NCI-H1092 treated with DMSO at 0.1 percent for 48 hours (cell line): Measurements from ENCODE around the gene ASPM.
"Not testable (repeated sequence)": the region's sequence is repeated elsewhere in the genome, so short reads cannot be mapped to it uniquely, and the experiment has no call there.

ENCODE experiments used
- DNase-seq: peaks from one replicate; lab custom pipeline; 2025; lab: John Stamatoyannopoulos, UW

The ASPM gene

DNA sequence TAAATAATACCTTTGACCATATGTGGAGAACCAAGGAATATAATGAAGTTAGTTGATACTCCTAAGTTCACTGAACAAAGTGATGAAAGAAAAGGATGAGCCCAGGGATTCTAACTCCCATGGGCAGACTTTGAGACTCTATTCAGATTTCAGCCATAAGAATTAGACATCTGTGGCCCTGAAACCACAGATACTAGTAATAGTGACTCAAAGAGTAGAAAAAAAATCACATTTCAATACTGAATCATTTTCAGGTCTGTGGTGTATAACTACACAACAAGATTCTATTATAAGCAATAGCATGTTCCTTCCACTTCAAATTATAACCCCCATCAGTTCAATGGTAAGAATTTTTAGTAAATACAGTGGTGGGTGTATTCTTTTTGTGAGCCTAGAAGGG lies 63.0 kb downstream of the ASPM start:
- no peak for DNase-seq

DNA sequence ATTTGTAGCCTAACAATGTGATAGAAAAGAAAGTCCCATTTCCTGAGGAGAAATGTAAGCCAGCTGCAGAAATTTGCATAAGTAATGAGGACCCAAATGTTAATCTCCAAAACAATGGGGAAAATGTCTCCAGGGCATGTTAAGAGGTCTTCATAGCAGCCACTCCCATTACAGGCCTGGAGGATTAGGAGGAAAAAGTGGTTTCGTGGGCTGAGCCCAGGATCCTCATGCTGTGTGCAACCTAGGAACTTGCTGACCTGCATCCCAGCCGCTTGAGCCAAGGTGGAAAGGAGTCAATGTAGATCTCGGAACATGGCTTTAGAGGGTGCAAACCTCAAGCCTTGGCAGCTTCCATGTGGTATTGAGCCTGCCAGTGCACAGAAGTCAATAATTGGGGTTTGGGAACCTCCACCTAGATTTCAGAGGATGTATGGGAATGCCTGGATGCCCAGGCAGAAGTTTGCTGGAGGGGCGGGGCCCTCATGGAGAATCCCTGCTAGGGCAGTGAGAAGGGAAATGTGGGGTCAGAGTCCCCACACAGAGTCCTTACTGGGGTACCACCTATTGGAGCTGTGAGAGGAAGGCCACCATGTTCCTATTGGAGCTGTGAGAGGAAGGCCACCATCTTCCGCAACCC lies 65.2 kb downstream of the ASPM start:
- DNase-seq: no peak

DNA sequence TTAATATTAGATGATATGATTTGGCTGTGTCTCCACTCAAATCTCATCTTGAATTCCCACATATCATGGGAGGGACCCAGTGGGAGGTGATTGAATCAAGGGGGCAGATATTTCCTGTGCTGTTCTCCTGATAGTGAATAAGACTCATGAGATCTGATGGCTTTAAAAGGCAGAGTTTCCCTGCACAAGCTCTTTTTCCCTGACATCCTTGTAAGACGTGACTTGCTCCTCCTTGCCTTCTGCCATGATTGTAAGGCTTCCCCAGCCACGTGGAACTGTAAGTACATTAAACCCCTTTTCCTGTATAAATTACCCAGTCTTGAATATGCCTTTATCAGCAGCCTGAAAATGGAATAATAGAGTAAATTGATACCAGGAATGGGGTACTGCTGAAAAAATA lies 66.1 kb downstream of the ASPM start:
- no peak for DNase-seq

DNA sequence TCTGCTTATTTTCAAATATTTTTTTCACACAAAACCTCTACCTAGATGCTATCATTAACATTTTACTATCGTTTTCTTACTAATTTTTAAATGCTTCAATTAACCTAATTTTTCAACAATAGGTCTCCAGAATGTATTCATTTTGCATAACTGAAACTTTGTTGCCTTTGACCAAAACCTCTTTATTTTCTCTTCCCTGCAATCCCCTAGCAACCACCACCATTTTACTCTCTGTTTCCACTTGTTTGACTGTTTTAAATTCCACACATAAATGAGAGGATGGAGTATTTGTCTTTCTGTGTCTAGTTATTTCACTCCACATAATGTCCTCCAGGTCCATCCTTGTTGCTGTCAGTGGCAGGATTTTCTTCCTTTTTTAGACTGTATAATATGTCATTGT lies 69.9 kb downstream of the ASPM start:
- DNase-seq: no peak

DNA sequence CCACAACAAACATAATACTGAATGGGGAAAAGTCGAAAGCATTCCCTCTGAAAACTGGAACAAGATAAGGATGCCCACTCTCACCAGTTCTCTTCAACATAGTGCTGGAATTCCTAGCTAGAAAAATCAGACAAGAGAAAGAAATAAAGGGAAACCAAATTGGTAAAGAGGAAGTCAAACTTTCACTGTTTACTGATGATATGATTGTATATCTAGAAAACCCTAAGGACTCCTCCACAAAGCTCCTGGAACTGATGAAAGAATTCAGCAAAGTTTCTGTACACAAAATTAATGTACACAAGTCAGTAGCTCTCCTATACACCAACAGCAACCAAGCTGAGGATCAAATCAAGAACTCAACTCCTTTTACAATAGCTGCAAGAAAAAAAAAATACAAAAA lies 72.5 kb downstream of the ASPM start:
- DNase-seq: no peak

DNA sequence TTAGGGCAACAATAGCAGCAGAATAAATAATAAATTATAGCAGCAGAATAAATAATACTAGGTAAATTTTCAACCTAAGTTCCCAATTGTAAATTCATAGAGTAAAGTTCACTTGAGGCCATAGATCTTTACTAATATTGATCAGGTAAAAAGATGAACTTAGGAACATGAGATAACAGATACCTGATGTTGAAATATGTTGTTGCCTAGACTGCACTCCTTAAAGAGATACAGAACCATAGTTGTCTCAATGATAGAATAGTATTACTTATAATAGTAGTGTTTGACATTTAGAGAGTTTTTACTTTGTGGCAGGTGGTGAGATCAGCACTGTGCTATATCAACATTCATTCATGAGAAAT lies 79.0 kb downstream of the ASPM start:
- DNase-seq: no peak

DNA sequence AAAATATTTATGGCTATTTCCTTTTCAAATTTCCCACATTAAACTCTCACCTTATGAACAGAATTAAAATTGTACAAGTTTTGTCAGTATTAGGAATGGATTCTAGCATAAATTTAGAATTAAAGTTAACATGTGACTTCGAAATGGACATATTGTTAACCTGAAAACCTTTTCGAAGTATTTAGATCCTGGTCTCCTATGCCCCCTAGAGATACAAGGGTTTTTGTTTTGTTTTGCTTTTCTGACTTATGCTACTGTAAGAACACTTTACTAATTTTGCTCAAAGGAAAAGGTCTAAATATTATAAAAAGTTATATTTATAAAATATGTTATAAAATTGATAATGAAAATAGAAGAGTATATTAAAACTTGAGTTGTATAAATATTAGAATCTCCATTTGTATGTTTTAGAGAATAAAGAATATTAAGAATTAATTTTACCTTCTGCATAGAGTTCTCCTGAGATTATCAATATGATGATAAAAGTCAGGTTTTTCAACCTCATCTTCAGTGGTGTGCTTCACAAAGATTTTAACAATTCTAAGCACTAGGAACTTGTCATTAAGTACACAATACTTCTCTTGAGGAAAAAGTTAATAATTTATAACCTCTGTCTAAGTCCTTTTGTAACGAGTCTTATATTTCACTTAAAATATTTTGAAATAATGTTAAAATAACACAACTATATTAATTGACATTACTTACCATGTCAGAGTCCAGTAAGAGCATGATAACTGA lies 79.6 kb downstream of the ASPM start, which contains the start of gene F13B:
TSS of gene F13B (minus strand) at position 542 of the 738 bp plus-strand sequence. CDS start at position 505, 37 bp downstream.
- peak; percentile 52 for DNase-seq

DNA sequence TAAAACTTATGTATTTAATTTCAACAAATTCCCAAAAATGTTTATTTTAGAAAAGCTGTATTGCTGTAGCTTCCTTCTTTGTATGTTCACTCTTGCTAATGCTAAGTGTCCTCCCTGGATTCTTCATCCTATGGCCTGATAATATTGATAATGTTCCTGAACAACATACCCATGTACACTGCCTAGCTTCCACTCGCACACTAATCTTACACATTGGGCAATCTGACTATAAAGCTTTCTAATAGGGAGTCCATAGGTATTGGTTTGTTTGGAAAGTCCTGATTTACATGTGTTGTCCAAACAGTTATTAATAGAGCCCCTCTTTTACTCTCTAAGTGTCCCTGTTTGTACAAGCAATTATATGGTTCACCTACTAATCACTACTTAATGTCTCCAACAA lies 80.2 kb downstream of the ASPM start:
- no peak for DNase-seq

DNA sequence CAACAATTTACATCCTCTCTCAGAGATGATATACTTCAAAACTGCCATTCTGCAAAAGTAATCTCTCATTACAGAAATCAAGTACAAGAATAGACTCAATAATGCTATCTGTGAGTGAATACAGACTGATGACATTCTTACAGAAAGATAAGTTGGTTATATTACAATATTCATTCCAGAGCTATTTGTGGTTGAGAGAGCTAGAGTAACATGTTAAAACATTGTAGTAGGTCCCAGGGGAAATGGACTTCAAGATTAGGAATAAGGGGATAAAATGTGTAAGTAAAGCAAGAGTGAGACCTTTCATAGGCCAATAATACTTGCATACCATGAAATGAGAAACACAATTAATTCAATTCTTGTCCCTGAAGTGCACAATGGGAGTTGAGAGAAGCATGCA lies 80.9 kb downstream of the ASPM start:
- no peak for DNase-seq

DNA sequence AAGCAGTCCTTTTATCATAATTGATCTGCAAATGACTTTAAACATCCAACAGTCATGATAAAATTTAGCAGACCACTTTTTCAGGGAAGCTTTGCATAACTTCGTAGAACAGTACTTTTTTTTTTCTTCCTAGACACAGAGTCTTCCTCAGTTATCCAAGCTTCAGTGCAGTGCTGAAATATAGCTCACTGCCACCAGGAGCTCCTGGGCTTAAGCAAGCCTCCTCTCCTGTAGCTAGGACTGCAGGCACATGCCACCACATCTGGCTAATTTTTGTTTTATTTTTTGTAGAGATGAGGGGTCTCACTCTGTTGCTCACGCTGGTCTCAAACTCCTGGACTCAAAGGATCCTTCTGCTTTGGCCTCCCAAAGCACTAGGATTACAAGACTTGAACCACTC lies 83.3 kb downstream of the ASPM start:
- DNase-seq: no peak

DNA sequence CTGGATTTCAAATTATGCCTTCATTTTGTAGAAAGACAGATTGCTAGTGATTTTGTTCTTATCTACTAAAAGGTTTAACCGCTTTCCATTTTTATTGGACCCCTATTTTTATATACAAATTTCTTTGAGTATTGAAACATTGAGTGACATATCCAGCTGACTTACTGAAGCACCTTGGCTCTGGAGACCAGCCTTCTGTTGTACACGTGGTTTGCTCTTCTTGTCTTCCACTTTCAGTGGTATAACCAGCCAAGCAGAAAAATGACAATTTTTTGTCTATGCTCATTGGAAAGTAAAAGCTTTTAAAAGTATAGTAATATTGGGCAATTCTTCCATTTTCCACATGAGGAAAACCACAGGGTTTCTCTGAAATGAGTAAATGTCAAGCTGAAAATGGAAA lies 83.8 kb downstream of the ASPM start:
- DNase-seq: no peak

DNA sequence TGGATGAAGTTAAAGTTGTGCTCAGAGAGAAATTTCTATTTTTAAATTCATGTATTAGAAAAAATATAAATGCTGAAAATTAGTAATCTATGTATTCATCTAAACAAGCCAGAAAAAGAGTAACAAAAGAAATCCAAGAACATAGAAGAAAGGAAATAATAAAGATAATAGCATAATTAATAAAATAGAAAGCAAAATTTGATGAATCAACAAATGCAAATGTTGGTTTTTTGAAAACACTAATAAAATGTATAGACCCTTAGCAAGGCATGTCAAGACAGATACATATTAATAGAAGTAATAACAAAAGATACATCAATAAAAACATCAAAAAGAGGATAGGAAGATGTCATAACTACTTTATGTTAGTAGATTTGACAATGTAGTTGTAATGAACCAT lies 97.4 kb downstream of the ASPM start:
- DNase-seq: no peak

DNA sequence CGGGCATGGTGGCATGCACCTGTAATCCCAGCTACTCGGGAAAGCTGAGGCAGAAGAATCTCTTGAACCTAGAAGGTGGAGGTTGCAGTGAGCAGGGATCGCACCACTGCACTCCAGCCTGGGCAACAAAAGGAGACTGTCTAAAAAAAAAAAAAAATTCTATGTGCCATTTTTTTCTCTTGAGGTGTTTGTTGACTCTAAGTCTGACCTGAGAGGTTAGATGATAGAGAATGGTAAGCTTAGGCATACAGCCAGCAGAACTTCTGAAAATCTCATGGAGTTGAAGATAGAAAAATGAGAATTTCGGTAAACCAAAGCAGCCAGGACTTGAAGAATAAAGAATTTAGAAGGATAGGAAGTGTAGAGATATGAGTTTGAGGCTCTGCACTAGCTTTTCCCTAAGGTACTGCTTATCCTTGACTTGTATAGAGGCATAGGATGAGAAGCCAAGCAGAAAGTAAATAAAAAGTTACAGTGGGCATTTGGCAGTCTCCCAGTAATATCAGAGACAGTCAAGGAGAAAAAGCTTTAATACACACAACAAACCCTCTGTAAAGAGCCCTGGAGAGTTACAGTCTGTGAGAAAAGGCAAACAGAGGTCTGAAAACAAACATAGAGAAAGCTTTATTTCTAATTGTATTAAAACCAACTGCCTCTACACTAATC lies 103.7 kb downstream of the ASPM start:
- peak; percentile 96 for DNase-seq

DNA sequence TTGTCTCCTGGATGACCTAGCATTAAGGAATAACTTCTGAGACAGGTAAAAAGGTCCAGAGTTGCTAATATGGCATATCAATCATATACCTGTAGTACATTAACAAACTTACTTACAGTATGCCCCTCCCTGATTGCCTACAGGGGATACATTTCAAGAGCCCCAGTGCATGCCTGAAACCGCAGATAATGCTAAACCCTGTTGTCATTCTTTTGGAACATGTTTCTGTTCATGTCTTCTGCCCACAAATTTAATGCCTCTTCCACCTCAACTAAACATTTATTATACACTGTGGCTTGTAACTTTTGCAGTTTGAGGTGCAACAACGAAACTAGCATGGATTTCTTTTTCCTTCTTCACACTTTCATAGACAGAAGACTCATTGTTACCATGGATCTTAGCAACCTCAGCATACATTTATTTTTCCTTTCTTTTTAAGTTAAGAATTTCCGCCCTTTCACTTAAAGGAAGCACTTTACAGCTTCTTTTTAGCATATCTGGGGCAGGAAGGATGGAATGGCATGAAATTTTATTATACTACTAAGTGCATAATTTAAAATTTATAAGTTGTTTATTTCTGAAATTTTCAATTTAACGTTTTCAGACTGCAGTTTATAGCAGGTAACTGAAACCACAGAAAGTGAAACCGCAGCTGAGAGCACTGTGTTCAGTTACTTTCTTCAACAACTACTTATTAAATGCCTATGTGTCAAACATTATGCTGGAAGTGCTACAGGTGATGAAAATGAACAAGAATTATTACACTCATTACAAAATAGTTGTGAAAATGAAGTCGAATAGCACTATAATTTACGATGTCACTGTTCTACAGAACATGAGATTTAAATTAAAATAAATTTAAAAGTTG lies 104.7 kb downstream of the ASPM start:
- DNase-seq: no peak

DNA sequence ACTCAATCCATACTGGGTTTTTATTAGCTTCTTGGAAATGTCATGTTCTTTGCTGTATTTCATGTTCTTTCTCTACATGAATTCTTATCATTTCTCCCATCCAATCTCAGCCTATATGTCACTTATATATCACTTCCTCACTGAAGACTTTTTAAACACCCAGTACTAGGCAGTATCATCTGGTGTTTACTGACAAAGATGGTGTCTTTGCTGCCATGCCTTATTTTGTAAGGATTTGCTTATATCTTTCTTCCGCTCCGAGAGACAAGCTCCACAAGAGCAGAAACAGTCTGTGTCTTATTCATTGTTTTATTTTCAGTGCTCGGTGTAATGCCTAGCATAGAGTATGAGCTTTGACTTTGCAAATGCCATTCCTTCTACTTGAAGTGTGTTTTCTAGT lies 109.6 kb downstream of the ASPM start:
- DNase-seq: no peak

DNA sequence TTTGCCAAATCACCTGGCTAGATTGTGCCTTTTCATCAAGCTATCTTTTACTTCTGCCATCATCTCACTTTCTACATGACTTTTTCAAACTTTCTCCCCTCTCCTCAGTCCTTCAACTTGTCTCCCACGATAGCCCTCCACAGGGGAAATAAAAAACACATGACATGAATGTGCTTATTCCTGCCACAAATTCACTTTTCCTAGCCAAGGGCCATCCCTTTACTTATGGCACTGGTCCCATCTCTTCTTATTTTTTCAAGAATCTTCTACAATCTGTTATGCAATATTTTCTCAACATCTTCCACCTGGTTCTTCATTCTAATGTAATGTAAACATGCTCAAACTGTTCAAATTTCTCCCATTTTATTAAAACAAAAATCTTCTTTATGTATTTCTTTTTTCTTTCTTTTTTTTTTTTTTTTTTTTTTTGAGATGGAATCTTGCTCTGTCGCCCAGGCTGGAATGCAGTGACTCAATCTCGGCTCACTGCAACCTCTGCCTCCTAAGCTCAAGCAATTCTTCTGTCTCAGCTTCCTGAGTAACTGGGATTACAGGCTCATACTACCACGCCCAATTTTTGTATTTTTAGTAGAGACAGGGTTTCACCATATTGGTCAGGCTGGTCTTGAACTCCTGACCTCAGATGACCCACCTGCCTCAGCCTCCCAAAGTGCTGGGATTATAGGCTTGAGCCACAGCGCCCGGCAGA lies 111.7 kb downstream of the ASPM start:
- DNase-seq: not testable (repeated sequence)
